IPS-20b (cell line): ENCODE data around the gene GLB1L.

Source experiments
- H3K27ac ChIP-seq: one replicate; pipeline ENCODE4 v1.5.1; 2013; ENCODE audit warnings: low read length
- H3K27me3 ChIP-seq: 2 replicates; pipeline ENCODE4 v1.6.1; 2013; ENCODE audit warnings: mild to moderate bottlenecking, low read length, inconsistent platforms; ENCODE audit not compliant: insufficient read depth
- H3K36me3 ChIP-seq: 2 replicates; pipeline ENCODE4 v1.6.1; 2013; ENCODE audit warnings: low read depth, mild to moderate bottlenecking, inconsistent platforms, low read length, moderate library complexity; ENCODE audit not compliant: insufficient read depth
- H3K4me1 ChIP-seq: 2 replicates; pipeline ENCODE4 v1.6.1; 2013; ENCODE audit warnings: mild to moderate bottlenecking, control low read depth, inconsistent platforms, low read length, moderate library complexity; ENCODE audit not compliant: insufficient read depth
- H3K4me3 ChIP-seq: 2 replicates; pipeline ENCODE4 v1.5.1; 2013; ENCODE audit warnings: mild to moderate bottlenecking, low read length, inconsistent platforms
- H3K9ac ChIP-seq: 2 replicates; pipeline ENCODE4 v1.6.1; 2013; ENCODE audit warnings: low read depth, mild to moderate bottlenecking, inconsistent platforms, low read length, moderate library complexity
- H3K9me3 ChIP-seq: 2 replicates; pipeline ENCODE4 v1.6.1; 2013; ENCODE audit warnings: mild to moderate bottlenecking, low read depth, low read length, inconsistent platforms; ENCODE audit not compliant: insufficient read depth

Gene GLB1L

DNA sequence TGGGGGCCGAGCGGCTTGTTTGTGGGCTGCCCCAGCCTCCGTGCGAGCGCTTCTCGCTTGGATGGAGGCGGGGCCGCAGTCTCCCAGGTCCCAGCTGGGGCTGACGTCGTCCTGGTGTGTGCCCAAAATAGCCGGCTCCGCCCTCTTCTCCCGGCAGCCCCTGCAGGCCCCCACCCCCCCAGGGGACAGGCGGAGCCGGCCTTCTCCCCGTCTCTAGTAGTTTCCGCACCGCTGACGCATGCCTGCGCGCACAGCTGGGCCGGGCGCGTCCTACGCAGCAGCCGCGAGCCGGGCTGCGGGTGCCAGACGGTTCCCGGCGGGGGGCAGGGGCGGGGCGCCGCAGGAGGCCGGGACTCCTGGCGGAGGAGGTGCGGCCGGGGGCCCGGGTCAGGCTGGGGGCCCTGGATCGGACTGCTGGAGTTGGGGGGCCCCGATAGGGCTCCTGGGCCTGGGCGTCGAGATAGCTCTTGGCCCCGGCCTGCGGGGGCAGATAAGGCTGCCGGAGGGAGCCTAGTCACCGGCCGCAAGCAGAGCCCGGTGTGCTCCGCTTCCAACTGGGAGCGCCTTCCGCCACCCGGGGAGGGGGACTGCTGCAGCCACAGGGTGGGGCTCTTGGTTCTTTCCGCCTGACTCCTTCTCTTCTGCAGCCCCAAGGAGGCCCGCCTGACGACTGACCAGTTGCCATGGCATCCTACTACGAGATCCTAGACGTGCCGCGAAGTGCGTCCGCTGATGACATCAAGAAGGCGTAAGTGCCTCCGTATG, 34.1 kb upstream of the GLB1L start, which contains the start of gene DNAJB2:
DNAJB2 (plus strand) TSS at position 216 of the 765 bp plus-strand sequence; CDS start at position 684, 468 bp downstream.
- peaks cover 9% of the 10 kb centered on the region; the same call in 1 of the 2 replicates for H3K27me3 ChIP-seq
- peak within 1 kb of the TSS; percentile 39 for H3K27ac ChIP-seq
- peak within 1 kb of the TSS; percentile 74; the same call in 1 of the 2 replicates for H3K9ac ChIP-seq
- H3K4me3 ChIP-seq, result peak within 1 kb of the TSS; percentile 80
- H3K4me1 ChIP-seq, result peaks cover 24% of the 10 kb centered on the region
- peaks cover 14% of the 10 kb centered on the region; the same call in 1 of the 2 replicates for H3K36me3 ChIP-seq
- no peaks in the 10 kb centered on the region for H3K9me3 ChIP-seq

DNA sequence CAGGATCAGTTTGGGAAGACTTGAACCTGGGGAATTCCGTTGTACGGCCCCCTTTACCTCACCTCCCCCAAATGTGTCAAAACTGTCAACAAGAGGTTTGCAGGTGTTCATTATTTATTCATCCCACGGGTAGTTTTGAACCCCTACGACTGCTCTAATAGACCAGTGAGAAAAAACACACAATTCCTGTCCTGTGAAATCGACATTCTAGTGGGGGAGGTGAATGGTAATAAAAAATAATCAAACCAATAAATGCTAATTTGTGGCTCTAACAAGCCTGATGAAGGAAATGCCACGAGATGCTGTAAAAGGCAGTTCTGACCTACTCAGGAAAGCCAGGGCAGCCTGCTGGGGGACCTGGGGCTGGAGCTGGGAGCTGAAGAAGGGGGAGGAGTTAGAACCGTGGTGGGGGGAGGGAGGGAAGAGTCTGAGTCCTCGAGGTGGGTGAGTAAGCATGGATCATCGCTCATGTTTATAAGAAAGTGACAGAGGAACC, 33.5 kb upstream of the GLB1L start:
- H3K36me3 ChIP-seq, result peaks cover 14% of the 10 kb centered on the region; the same call in 1 of the 2 replicates
- peak overlapping the region; percentile 80 for H3K4me3 ChIP-seq
- H3K9ac ChIP-seq, result peak overlapping the region; percentile 74; the same call in 1 of the 2 replicates
- peak overlapping the region; percentile 39 for H3K27ac ChIP-seq
- peaks cover 9% of the 10 kb centered on the region; the same call in 1 of the 2 replicates for H3K27me3 ChIP-seq
- peaks cover 24% of the 10 kb centered on the region for H3K4me1 ChIP-seq
- no peaks in the 10 kb centered on the region for H3K9me3 ChIP-seq

DNA sequence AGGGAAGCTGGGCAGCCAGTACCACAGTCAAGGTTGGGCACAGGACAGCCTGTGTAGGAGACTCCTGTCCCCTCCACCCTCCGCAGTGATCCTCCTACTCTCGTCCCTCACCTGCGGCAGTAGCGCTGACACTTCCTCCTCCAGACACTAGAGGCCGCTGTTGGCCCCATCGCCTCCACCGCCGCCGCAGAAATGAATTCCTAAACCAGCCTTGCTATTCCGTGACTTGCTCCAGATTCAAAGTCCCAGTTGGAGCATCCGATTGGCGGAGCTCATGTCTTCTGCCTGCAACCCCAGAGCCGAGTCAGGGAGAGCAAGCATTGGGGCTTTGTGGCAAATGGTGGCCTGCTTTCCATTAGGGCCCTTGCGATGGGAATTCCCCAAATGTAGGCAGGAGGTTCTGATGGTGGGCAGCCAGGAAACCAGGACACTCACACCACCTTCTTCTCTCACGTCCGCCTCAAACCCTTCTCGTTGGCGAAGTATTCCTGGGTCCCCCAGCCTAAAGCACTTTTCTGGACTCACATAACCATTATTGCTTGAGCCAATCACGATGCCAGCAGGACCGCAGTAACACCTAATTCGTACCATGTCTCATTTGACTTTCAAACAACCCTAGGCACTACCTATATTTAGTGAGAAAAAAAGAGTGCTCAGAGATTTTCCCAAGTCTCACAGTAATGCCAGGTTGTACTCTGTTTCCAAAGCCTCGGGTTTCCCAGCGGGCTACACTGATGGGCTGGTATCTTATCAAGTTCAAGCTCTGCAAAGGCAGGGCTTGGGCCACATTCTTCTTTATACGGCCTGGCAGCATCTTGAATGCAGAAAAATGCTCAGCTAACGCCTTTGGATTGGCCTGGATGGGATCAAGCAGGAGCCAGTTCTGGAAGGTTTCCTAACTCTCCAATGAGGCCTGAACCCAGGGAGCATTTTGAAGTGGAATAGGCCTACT, 32.7 kb upstream of the GLB1L start:
- peaks cover 9% of the 10 kb centered on the region; the same call in 1 of the 2 replicates for H3K27me3 ChIP-seq
- no peak overlapping the region for H3K27ac ChIP-seq
- peaks cover 24% of the 10 kb centered on the region for H3K4me1 ChIP-seq
- H3K4me3 ChIP-seq, result peak overlapping the region; percentile 80
- H3K36me3 ChIP-seq, result peaks cover 10% of the 10 kb centered on the region; the same call in 1 of the 2 replicates
- H3K9me3 ChIP-seq, result no peaks in the 10 kb centered on the region
- peak overlapping the region; percentile 74; the same call in 1 of the 2 replicates for H3K9ac ChIP-seq

DNA sequence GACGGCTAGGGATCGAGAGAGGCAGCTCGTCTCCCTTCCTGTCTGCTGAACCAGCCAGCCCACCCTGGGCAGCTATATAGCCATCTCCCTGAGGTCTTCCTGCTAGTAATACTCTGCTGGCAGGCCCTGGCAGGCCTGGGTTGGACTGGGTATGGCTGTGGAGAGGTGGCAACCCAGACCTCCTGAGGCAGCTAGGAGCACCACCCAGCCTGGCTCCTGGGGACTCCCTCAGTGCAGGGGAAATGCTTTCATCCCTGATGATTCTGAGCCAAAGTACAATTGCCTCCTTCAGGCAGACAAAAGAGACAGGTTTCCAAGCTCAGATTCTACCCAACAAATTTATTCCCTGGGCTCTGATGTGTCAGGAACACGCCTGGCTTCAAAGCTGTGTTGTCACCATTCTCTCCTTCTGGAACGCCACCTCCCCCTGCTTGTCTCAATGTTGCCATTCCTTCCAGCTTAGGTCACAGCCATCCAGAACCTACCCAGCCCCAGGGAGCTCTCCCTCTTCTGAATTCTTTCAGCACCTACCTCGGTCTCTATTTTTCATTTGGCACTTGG, 29.2 kb upstream of the GLB1L start:
- Histone ChIP-seq H3K27me3 (peaks cover 20% of the 10 kb centered on the region; the same call in 1 of the 2 replicates), H3K9me3 (no peaks in the 10 kb centered on the region), H3K4me3 (no peak overlapping the region), H3K36me3 (no peaks in the 10 kb centered on the region), H3K4me1 (peaks cover 19% of the 10 kb centered on the region), H3K27ac (no peak overlapping the region), H3K9ac (no peak overlapping the region)

DNA sequence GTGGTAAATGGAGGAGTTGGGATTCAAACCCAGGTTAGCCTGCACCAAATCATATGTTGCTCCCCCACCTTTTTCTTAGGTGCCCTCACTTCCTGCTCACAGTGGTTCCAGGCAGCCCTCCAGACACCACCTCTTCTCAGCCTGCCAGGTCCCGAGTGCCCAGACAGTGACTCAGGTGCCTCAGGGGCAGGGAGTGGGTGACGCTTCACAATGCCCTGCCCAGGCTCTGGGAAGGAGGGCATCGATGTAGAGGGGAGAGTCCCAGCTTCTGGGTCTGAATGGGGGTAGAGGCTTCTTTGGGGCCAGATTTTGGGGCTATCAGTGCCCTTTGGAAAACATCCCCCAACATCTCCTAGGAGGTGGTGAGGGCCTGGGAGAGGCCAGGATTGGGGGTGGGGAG, 28.7 kb upstream of the GLB1L start:
- Histone ChIP-seq H3K4me1 (peaks cover 19% of the 10 kb centered on the region), H3K36me3 (no peaks in the 10 kb centered on the region), H3K9me3 (no peaks in the 10 kb centered on the region), H3K27me3 (peaks cover 20% of the 10 kb centered on the region; the same call in 1 of the 2 replicates), H3K27ac (no peak overlapping the region), H3K4me3 (no peak overlapping the region), H3K9ac (no peak overlapping the region)

DNA sequence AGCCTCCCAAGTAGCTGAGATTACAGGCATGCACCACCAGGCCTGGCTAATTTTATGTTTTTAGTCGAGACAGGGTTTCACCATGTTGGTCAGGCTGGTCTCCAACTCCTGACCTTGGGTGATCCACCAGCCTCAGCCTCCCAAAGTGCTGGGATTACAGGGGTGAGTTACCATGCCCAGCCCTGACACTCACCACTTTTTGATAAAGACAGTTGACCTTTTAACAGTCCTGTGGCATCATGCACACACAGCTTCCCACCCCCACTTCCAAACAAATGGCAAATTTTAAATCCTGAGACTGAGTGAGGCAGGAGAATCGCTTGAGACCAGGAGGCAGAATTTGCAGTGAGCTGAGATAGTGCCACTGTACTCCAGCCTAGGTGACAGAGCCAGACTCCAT, 27.8 kb upstream of the GLB1L start:
- Histone ChIP-seq H3K4me1 (peaks cover 11% of the 10 kb centered on the region), H3K9ac (no peak overlapping the region), H3K36me3 (no peaks in the 10 kb centered on the region), H3K9me3 (no peaks in the 10 kb centered on the region), H3K4me3 (no peak overlapping the region), H3K27ac (no peak overlapping the region), H3K27me3 (peaks cover 12% of the 10 kb centered on the region; the same call in 1 of the 2 replicates)

DNA sequence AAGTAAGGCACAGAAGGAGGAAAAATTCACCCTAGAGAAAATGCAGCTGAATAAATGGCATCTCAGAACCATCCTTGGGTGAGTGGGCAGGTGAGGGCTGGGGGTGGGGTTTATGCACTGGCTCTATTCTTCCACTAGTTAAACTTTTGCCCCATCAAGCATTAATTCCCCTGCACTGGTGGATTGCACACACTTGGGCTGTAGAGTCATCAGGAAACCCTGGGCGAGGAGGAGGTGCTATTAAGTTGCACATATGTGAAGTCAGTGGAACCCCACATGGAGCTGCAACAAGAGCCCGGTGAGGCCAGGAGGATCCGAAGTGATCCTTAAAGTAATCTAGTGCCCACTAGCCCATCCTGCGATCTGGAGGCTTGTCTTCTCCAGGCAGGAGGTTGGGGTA, 27.1 kb upstream of the GLB1L start:
- peaks cover 9% of the 10 kb centered on the region for H3K4me1 ChIP-seq

DNA sequence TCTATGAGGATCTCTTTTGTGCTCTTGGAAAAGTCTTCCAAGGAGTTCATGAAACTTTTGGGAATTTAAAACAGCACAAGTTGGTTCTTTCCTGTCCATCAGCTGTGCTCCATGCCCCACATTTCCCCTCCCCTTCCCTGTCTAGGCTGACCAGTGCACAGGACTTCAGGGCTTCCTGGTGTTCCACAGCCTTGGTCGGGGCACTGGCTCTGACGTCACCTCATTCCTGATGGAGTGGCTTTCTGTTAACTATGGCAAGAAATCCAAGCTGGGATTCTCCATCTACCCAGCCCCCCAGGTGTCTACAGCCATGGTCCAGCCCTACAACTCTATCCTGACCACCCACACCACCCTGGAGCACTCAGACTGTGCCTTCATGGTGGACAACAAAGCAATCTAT, 25.8 kb upstream of the GLB1L start:
- Histone ChIP-seq H3K9me3 (no peaks in the 10 kb centered on the region), H3K9ac (no peak overlapping the region), H3K27ac (no peak overlapping the region), H3K4me1 (peaks cover 5% of the 10 kb centered on the region; the same call in 1 of the 2 replicates), H3K27me3 (peaks cover 11% of the 10 kb centered on the region; the same call in 1 of the 2 replicates), H3K36me3 (no peaks in the 10 kb centered on the region), H3K4me3 (no peak overlapping the region)

More for the DNA sequence above, 27.1 kb upstream of the GLB1L start:
- no peaks in the 10 kb centered on the region for H3K9me3 ChIP-seq
- H3K9ac ChIP-seq, result no peak overlapping the region
- H3K36me3 ChIP-seq, result no peaks in the 10 kb centered on the region
- H3K27me3 ChIP-seq, result peaks cover 11% of the 10 kb centered on the region; the same call in 1 of the 2 replicates
- H3K4me3 ChIP-seq, result no peak overlapping the region
- no peak overlapping the region for H3K27ac ChIP-seq

DNA sequence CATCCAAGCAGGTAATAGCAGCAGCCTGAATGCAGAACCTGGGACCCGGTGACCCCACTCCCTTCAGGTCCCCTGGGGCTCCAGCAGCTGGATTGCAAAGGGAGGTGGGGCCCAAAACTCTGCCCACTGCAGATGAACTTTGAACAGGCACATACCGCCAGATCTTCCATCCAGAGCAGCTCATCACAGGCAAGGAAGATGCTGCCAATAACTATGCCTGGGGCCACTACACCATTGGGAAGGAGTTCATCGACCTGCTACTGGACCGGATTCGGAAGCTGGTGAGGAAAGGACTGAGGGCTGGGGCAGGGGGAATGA, 24.8 kb upstream of the GLB1L start:
- no peak overlapping the region for H3K4me3 ChIP-seq
- peaks cover 12% of the 10 kb centered on the region for H3K27me3 ChIP-seq
- H3K36me3 ChIP-seq, result no peaks in the 10 kb centered on the region
- H3K9me3 ChIP-seq, result no peaks in the 10 kb centered on the region
- H3K4me1 ChIP-seq, result peaks cover 5% of the 10 kb centered on the region; the same call in 1 of the 2 replicates
- no peak overlapping the region for H3K9ac ChIP-seq
- H3K27ac ChIP-seq, result no peak overlapping the region

DNA sequence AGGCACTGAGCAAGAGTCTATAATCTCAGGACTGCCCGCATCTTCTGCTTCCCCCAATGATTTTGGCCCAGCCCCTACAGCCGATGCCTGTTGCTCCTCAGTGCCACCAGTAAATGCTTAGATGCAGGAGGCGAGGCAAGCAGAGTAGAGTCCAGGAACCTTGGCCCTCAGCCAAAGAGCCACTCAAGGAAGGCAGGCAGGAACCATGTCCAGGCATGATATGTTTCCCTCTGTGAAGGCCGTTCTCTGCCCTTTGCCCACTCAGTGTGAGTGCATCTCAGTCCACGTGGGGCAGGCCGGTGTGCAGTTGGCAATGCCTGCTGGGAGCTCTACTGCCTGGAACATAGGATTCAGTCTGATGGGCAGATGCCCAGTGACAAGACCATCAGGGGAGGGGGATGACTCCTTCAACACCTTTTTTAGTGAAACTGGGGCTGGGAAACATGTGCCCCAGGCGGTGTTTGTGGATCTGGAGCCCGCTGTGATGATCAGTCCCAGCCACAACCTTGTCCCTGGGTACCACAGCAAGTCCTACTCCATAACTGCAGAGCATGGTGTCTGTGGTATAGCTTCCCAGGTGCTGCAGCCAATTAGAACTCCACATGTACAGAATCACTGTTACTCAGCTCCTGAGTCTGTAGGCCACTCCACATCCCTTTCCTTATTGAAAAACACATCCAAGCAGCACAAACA, 24.3 kb upstream of the GLB1L start:
- no peak overlapping the region for H3K27ac ChIP-seq
- no peaks in the 10 kb centered on the region; the same call in 1 of the 2 replicates for H3K4me1 ChIP-seq
- H3K9ac ChIP-seq, result no peak overlapping the region
- H3K4me3 ChIP-seq, result no peak overlapping the region
- no peaks in the 10 kb centered on the region for H3K36me3 ChIP-seq
- H3K27me3 ChIP-seq, result peaks cover 15% of the 10 kb centered on the region
- H3K9me3 ChIP-seq, result no peaks in the 10 kb centered on the region
